NCI-H1092 treated with DMSO at 0.1 percent for 48 hours (cell line): ENCODE measurements around the gene DENND5A.
"Not testable (repeated sequence)": the region's sequence is repeated elsewhere in the genome, so short reads cannot be mapped to it uniquely, and the experiment has no call there.

Experiments used
- DNase-seq: peaks from one replicate; lab custom pipeline; 2025; lab: John Stamatoyannopoulos, UW

The DENND5A gene

GRCh38 chr11:9176136-9176535, 89.0 kb downstream of the DENND5A start:
- no peak for DNase-seq

DNA sequence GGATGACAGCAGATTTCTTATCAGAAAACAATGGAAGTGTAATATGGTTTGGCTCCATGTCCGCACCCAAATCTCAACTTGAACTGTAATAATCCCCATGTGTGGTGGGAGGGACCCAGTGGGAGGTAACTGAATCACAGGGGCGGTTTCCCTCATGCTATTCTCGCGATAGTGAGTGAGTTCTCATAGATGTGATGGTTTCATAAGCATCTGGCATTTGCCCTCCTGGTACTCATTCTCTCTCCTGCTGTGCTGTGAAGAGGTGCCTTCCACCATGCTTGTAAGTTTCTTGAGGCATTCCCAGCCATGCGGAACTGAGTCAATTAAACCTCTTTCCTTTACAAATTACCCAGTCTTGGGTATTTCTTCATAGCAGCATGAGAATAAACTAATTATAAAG, 92.8 kb downstream of the DENND5A start:
- DNase-seq = no peak

DNA sequence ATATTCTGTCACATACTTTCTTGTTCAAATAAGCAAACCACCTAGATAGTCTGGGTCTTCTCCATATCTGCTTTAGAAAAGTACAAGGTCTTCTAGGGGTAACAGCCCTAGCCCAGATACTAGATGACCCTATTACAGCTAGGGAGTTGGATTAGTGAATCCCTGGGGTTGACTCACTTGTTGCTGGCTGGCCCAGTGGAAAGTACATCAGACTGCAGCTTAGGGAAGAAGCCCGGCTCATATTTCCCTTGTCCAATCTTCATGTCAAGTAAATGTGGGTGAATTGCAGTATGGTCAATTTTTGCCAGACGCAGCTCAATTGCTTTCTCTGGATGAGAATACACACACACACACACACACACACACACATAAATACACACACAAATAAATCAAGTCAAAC, 94.7 kb downstream of the DENND5A start:
- no peak for DNase-seq

DNA sequence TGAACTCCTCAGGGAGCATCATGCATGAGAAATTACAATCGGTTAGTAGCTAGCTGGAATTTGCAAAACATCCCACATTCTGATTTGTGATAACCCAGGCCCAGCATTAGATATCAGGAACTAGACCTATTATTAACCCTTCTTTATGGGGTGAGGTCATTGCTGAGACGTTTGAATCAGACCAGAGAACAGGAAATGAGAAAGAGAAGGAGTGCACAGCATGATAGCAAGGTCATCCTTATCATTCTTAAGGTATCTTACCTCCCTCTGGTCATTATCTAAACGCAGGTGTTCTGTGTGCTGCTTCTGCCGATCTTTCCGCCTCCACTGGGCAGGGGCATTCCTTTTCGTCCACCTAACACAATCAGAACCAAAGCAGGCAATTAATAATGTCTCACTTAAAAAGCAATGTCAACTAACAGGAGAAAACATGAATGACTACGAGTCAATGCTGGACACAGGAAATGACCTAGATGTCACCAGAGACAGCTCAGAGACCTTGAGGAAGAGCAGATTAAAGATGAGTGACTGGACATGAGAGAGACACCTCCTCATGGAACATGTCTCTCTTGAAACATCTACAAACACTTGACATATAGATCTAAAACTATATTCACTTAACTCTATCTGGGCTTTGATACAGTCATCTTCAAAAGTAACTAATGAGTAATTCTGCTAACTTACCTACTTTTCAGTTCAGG, 95.4 kb downstream of the DENND5A start:
- DNase-seq = no peak

DNA sequence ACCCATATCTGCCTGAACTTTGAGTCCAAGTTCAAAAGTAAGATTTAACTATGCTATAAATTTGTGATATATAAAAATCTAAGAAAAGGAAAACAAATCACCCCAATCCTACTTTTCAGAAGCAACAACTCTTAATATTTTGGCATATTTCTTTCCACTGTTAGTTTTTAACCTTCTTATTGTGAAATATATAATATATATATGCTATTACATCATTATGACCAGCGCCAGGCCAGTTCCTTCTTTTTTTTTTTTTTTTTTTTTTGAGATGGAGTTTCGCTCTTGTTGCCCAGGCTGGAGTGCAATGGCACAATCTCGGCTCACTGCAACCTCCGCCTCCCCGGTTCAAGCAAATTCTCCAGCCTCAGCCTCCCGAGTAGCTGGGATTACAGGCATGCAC, 103.2 kb downstream of the DENND5A start:
- DNase-seq = not testable (repeated sequence)

- DNase-seq = no peak
Observed at GRCh38 chr11:9160166-9160565, 105.0 kb downstream of the DENND5A start.

DNA sequence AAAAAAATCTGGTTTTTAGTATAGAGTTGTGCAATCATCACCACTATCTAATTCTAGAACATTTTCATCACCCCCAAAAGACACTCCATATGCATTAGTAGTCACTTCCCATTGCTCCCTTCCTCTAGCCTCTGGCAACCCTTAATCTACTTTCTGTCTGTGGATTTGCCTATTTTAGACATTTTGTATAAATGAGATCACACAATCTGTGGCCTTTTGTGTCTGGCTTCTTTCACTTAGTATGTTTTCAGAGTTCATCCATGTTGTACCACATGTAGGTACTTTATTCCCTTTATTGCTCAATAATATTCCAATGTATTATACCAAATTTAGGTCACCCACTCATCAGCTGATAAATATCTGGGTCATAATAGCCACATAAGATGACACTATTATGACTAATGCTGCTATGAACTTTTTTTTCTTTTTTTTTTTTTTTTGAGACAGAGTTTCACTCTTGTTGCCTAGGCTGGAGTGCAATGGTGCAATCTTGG, 106.2 kb downstream of the DENND5A start:
- no peak for DNase-seq

- no peak for DNase-seq
Observed at GRCh38 chr11:9155930-9156329, 109.2 kb downstream of the DENND5A start.

- peak; percentile 22 for DNase-seq
Observed at GRCh38 chr11:9153651-9154050, 111.5 kb downstream of the DENND5A start.

- no peak for DNase-seq
Observed at GRCh38 chr11:9151631-9152030, 113.5 kb downstream of the DENND5A start.

DNA sequence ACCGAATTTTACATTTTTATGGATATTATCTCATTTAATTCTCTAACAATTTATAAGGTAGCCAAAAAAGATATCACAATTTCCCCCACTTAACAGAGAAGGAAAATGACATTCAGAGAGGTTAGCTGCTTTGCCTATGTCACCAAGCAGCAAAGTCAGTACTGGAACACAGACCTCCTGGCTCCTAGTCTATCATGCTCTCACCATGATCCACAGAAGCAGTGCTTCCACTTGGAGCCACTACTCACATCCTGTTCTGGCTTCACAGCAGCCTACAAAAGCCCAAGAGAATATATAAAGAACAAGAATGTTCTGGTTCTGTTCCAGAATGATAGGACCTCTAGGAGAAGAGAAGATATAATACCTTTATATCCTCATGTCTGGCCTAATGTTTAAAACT, 114.2 kb downstream of the DENND5A start:
- no peak for DNase-seq

DNA sequence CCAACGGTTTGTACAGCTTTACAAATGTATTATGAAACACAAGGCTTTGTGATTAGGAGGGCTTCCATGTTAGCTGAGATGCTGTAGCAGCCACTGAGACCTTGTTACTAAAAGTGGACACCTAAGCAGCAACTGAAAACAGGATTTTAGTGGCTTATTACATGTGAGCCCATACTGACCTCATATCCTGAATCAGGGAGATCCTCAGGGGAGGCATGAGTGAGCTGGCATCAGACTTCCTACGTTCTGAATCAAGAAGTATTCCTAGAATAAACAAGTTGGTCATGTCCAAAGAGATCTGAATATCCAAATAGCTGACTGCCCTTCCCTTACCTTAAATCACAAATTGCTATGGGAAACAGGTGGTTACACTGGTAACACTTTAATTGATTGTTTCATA, 114.6 kb downstream of the DENND5A start:
- DNase-seq = no peak

- no peak for DNase-seq
Observed at GRCh38 chr11:9148727-9149126, 116.4 kb downstream of the DENND5A start.

DNA sequence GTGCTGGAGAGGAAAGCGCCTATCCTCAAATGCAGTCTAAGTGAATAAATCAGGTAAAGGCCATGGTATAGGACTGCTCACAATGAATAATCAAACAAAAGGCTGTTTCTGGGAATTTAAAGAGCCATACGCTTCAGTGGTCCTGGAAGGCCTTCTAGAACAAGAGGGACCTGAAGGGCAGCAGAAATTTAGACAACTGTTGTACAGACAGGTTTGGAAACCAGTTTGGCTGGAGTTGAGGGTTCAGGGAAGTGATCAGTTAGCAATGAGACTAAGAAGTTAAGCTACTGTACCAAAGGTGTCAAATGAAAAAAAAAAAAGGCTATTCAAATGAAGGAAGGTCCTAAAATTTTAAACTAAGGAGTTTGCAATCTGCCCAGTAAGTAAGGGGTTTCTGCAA, 117.1 kb downstream of the DENND5A start:
- DNase-seq = no peak

DNA sequence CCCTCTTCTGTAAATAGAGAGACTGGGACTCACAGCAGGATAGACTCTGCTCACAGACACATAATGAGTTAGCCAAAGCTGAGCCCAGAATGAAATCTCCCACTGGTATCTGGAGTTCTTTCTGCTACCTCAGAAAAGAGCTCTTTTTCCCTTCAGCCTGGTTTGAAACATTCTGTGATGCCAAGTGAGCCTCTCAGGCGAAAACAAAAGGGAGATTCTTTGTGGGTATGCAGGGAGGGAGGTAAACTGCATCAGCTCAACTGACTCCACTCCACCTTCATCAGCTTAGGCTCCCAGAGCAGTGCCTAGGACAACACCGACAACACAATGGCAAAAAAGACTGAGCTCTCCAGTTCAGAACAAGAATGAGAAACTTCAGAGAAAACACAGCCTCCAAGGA, 118.7 kb downstream of the DENND5A start:
- peak; percentile 50 for DNase-seq

GRCh38 chr11:9145283-9145682, 119.9 kb downstream of the DENND5A start:
- no peak for DNase-seq

DNA sequence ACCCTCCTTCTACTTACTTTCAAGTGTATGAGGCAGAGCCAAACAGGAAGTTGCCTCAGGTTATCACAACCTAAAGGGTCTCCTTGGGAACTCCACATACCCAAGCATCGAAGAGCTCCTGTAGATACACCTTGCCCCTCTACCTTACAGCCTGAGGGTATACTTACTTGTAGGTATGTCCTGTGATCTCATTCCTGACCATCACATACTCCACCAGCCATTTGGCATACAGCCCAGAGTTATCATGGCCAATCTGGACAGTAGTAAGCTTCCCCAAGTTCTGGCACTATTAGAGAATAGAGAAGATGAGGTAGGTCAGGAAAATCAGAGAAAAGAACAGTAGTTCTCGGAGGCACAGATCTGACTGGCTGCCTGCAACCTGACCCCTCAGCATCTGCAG, 120.3 kb downstream of the DENND5A start:
- no peak for DNase-seq

- DNase-seq = peak; percentile 82
Observed at GRCh38 chr11:9143721-9144120, 121.4 kb downstream of the DENND5A start.

GRCh38 chr11:9142732-9143131, 122.4 kb downstream of the DENND5A start:
- peak; percentile 37 for DNase-seq

- DNase-seq = no peak
Observed at GRCh38 chr11:9141186-9141585, 124.0 kb downstream of the DENND5A start.

GRCh38 chr11:9139628-9140357, 125.4 kb downstream of the DENND5A start:
- peak; percentile 34 for DNase-seq

DNA sequence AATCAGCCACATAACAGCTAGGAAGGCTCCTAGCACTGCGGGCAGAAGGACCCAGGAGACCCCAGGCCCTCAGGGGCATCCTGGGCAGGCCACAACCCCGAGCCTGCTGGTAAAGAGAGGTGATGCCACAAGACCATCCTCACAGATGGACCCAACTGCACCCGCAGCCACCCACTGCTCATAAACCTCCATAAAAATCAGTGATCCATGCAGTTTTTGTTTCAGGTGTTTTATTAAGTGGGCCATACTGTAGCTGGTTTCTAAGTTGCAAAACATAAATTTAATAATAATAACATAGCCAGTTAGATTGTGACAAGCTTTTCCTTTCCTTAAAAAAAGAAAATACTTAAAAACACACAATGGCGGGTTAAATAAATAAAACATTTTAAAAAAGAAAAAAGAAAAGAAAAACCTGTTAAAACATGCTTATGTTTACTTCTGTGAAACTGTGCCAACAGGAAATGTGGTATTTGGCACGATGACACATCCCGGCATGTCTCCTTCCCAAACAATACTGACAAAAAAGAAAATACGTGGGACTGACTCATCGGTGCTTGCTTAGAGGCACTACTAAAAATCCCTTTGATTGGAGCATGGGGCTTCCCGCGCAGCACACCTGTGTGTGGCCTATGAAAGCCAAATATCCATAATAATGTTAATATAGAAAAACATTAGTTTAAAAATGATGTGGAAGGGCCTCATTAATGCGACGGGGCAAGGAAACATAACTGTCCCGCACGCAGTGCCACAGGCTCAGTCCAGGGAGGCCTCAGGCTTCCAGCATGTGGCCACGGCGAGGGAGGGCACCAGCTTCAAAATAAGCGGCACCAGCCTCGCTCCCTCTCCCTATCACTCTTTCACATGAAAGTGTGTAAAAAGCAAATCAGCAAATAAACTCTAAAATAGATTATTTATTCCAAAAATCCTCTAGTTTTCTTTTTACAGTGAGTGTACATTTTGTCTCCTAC, 126.3 kb downstream of the DENND5A start:
- DNase-seq = peak; percentile 98

GRCh38 chr11:9138133-9138453, 127.1 kb downstream of the DENND5A start:
- peak; percentile 96 for DNase-seq
